ENCODE results near the gene SESN1.

- TF ChIP-seq CTCF (conservative IDR thresholded peaks at IDR 0.05; ENCODE audit: low read length) (no peak), EZH2phosphoT487 (IDR thresholded peaks at IDR 0.05; ENCODE audit: borderline replicate concordance) (no peak)
Measured at GRCh38 chr6:108996208-108996607, 98.4 kb downstream of the SESN1 start.
